IMR-90 (cell line): ENCODE measurements around the gene ADAMTS17. TPM values are rescaled to one million over a fixed set of nuclear protein-coding genes. Genes with fewer than 3 reads are reported as not detected.

ENCODE experiments used
- ATAC-seq: fragments of 200-7000 bp; cut with Tn5 transposase; 2 replicates; pipeline ENCODE4 v1.9.1; 2020; ENCODE audit warnings: low read depth, mild to moderate bottlenecking, moderate library complexity
- BruUV-seq: library from RNA; stranded (reverse); fragments of 400-500 nt; replicated peaks from 2 replicates; lab custom pipeline; 2021; lab: Mats Ljungman, UMichigan
- CTCF ChIA-PET: fragments of 300-600 bp; formaldehyde crosslinking; extraction: SDS; loops from one replicate; lab custom pipeline; 2021; ENCODE audit warnings: antibody characterized with exemption; lab: Yijun Ruan, JAX
- POLR2A ChIA-PET: fragments of 300-600 bp; sonication (Branson Sonifier 250); formaldehyde crosslinking; loops from one replicate; lab custom pipeline; 2022; ENCODE audit warnings: antibody characterized with exemption; ENCODE audit not compliant: unreplicated experiment; lab: Charles Lee
- DNase-seq: peaks from one replicate; pipeline ENCODE4 v3.0.0; 2013
- H2AFZ ChIP-seq: replicated peaks from 2 replicates; pipeline ENCODE3; 2013; ENCODE audit warnings: low read length, mild to moderate bottlenecking; ENCODE audit not compliant: poor library complexity
- H2AK5ac ChIP-seq: 2 replicates; pipeline ENCODE4 v1.6.1; 2013; ENCODE audit warnings: low read depth, low read length, inconsistent platforms
- H2AK9ac ChIP-seq: replicated peaks from 2 replicates; pipeline ENCODE3; 2013; ENCODE audit warnings: mild to moderate bottlenecking, low read depth, low read length, moderate library complexity; ENCODE audit not compliant: poor library complexity
- H2BK120ac ChIP-seq: 2 replicates; pipeline ENCODE4 v1.6.1; 2013; ENCODE audit warnings: low read depth, low read length, inconsistent platforms
- H2BK15ac ChIP-seq: 3 replicates; pipeline ENCODE4 v1.6.1; 2013; ENCODE audit warnings: low read depth, low read length, inconsistent platforms
- H2BK20ac ChIP-seq: 2 replicates; pipeline ENCODE4 v1.6.1; 2013; ENCODE audit warnings: low read depth, mild to moderate bottlenecking, inconsistent platforms, low read length, moderate library complexity
- H2BK5ac ChIP-seq: 2 replicates; pipeline ENCODE4 v1.6.1; 2013; ENCODE audit warnings: mild to moderate bottlenecking, low read depth, low read length, inconsistent platforms; ENCODE audit not compliant: poor library complexity, severe bottlenecking
- H3K14ac ChIP-seq: replicated peaks from 2 replicates; pipeline ENCODE4 v1.6.1; 2013; ENCODE audit warnings: low read depth, low read length, inconsistent platforms
- H3K18ac ChIP-seq: 2 replicates; pipeline ENCODE4 v1.6.1; 2013; ENCODE audit warnings: low read depth, low read length, control low read depth
- H3K23ac ChIP-seq: 2 replicates; pipeline ENCODE4 v1.6.1; 2013; ENCODE audit warnings: low read depth, low read length, inconsistent platforms
- H3K27ac ChIP-seq: 2 replicates; pipeline ENCODE4 v1.5.1; 2013; ENCODE audit warnings: mild to moderate bottlenecking, control low read depth, low read length; ENCODE audit not compliant: insufficient read depth
- H3K27me3 ChIP-seq: 2 replicates; pipeline ENCODE4 v1.6.1; 2013; ENCODE audit warnings: low read length; ENCODE audit not compliant: control insufficient read depth, insufficient read depth
- H3K36me3 ChIP-seq: 2 replicates; pipeline ENCODE4 v1.6.1; 2013; ENCODE audit warnings: low read length, mixed read lengths; ENCODE audit not compliant: control insufficient read depth, insufficient read depth
- H3K4ac ChIP-seq: 2 replicates; pipeline ENCODE4 v1.6.1; 2013; ENCODE audit warnings: low read depth, low read length, inconsistent platforms
- H3K4me1 ChIP-seq: 2 replicates; pipeline ENCODE4 v1.6.1; 2013; ENCODE audit warnings: low read length, mixed read lengths; ENCODE audit not compliant: control insufficient read depth, insufficient read depth
- H3K4me2 ChIP-seq: 2 replicates; pipeline ENCODE4 v1.6.1; 2013; ENCODE audit warnings: low read depth, mild to moderate bottlenecking, control low read depth, low read length, moderate library complexity
- H3K4me3 ChIP-seq: 2 replicates; pipeline ENCODE4 v1.5.1; 2013; ENCODE audit warnings: low read depth, mild to moderate bottlenecking, control low read depth, low read length, moderate library complexity; ENCODE audit not compliant: insufficient read depth
- H3K56ac ChIP-seq: 2 replicates; pipeline ENCODE4 v1.6.1; 2013; ENCODE audit warnings: low read length, inconsistent platforms; ENCODE audit not compliant: insufficient read depth; ENCODE audit errors: extremely low read depth
- H3K79me1 ChIP-seq, 2 experiments: 2 replicates each; pipeline ENCODE4 v1.6.1; 2013; ENCODE audit warnings: low read length in 2 of 2, inconsistent platforms in 1 of 2, low read depth in 1 of 2
- H3K9ac ChIP-seq: 2 replicates; pipeline ENCODE4 v1.6.1; 2013; ENCODE audit warnings: low read depth, low read length, control low read depth
- H3K9me1 ChIP-seq: 2 replicates; pipeline ENCODE4 v1.6.1; 2013; ENCODE audit warnings: low read length, inconsistent platforms; ENCODE audit not compliant: insufficient read depth
- H3K9me3 ChIP-seq: 2 replicates; pipeline ENCODE4 v1.6.1; 2013; ENCODE audit warnings: low read length; ENCODE audit not compliant: control insufficient read depth, insufficient read depth
- H4K20me1 ChIP-seq: 2 replicates; pipeline ENCODE4 v1.6.1; 2013; ENCODE audit warnings: low read length, inconsistent platforms; ENCODE audit not compliant: insufficient read depth
- H4K5ac ChIP-seq: 2 replicates; pipeline ENCODE4 v1.6.1; 2013; ENCODE audit warnings: mild to moderate bottlenecking, low read depth, low read length, control low read depth
- H4K8ac ChIP-seq, 2 experiments: 2 replicates each; pipeline ENCODE4 v1.6.1; 2013; ENCODE audit warnings: low read depth in 2 of 2, low read length in 2 of 2, control low read depth in 1 of 2, inconsistent platforms in 1 of 2
- H4K91ac ChIP-seq: 2 replicates; pipeline ENCODE4 v1.6.1; 2013; ENCODE audit warnings: low read depth, low read length, inconsistent platforms; ENCODE audit not compliant: insufficient read depth
- BHLHE40 ChIP-seq: fragments of 150-350 bp; IDR thresholded peaks from 2 replicates; pipeline ENCODE4 v1.6.1; 2016; ENCODE audit warnings: mild to moderate bottlenecking, low read depth, low read length
- CEBPB ChIP-seq: IDR thresholded peaks from 2 replicates; pipeline ENCODE4 v1.6.1; 2012; ENCODE audit warnings: low read depth, low read length, improper control_type of control experiment
- CHD1 ChIP-seq: IDR thresholded peaks from 2 replicates; pipeline ENCODE4 v1.6.1; 2012; ENCODE audit warnings: low read depth, low read length, improper control_type of control experiment
- CTCF ChIP-seq: conservative IDR thresholded peaks from 2 replicates; pipeline ENCODE4 v1.5.1; 2012; ENCODE audit warnings: mild to moderate bottlenecking, low read depth, low read length, improper control_type of control experiment
- ELK1 ChIP-seq: fragments of 150-350 bp; IDR thresholded peaks from 2 replicates; pipeline ENCODE4 v1.6.1; 2016; ENCODE audit warnings: low read depth, mild to moderate bottlenecking, low read length, moderate library complexity, borderline replicate concordance
- FOS ChIP-seq: fragments of 150-350 bp; IDR thresholded peaks from 2 replicates; pipeline ENCODE4 v1.6.1; 2016; ENCODE audit warnings: low read depth, low read length
- MAFK ChIP-seq: IDR thresholded peaks from 2 replicates; pipeline ENCODE4 v1.6.1; 2012; ENCODE audit warnings: low read depth, low read length, improper control_type of control experiment
- MAZ ChIP-seq: IDR thresholded peaks from 2 replicates; pipeline ENCODE4 v1.6.1; 2012; ENCODE audit warnings: low read depth, mild to moderate bottlenecking, low read length, improper control_type of control experiment, moderate library complexity, borderline replicate concordance
- MXI1 ChIP-seq: IDR thresholded peaks from 2 replicates; pipeline ENCODE4 v1.6.1; 2012; ENCODE audit warnings: low read depth, mild to moderate bottlenecking, low read length, moderate library complexity, borderline replicate concordance
- NFE2L2 ChIP-seq: fragments of 150-350 bp; IDR thresholded peaks from 2 replicates; pipeline ENCODE4 v1.6.1; 2016; ENCODE audit warnings: low read depth, mild to moderate bottlenecking, low read length
- POLR2A ChIP-seq: IDR thresholded peaks from 2 replicates; pipeline ENCODE4 v1.6.1; 2012; ENCODE audit warnings: mild to moderate bottlenecking, low read depth, low read length
- RAD21 ChIP-seq: IDR thresholded peaks from 2 replicates; pipeline ENCODE4 v1.6.1; 2012; ENCODE audit warnings: low read length, improper control_type of control experiment
- RCOR1 ChIP-seq: IDR thresholded peaks from 2 replicates; pipeline ENCODE4 v1.6.1; 2012; ENCODE audit warnings: mild to moderate bottlenecking, low read length, improper control_type of control experiment; ENCODE audit not compliant: insufficient replicate concordance
- RFX5 ChIP-seq: IDR thresholded peaks from 2 replicates; pipeline ENCODE4 v1.8.0; 2012; ENCODE audit warnings: low read depth, mild to moderate bottlenecking, low read length, moderate library complexity
- SMC3 ChIP-seq: fragments of 150-350 bp; IDR thresholded peaks from 2 replicates; pipeline ENCODE4 v1.6.1; 2016; ENCODE audit warnings: low read depth, mild to moderate bottlenecking, antibody characterized with exemption, low read length, moderate library complexity
- USF2 ChIP-seq: fragments of 150-350 bp; IDR thresholded peaks from 2 replicates; pipeline ENCODE4 v1.6.1; 2017; ENCODE audit warnings: mild to moderate bottlenecking, antibody characterized with exemption, low read length, low read depth
- WGBS, 2 experiments: methylation state at CpG; one replicate each; pipeline versions ENCODE4 v1.1.5 to v1.1.7; 2013; ENCODE audit warnings: missing lambda C conversion rate in 2 of 2; ENCODE audit not compliant: insufficient read length in 1 of 2; ENCODE audit errors: extremely low coverage in 2 of 2; 5-methylcytosine and 5-hydroxymethylcytosine counted together
- dilution Hi-C: fragments of 300-500 bp; cut with HindIII; formaldehyde crosslinking; loops from one replicate; pipeline ENCODE4 v1.14.3; 2018; ENCODE audit warnings: low sequenced_read_pairs; ENCODE audit not compliant: unreplicated experiment
- in situ Hi-C: fragments of 300-500 bp; cut with MboI; formaldehyde crosslinking; loops from 3 replicates; pipeline ENCODE4 v1.14.3; 2019; ENCODE audit warnings: low sequenced_read_pairs, inconsistent platforms, mixed read lengths
- intact Hi-C: fragments of 100-400 bp; cut with micrococcal nuclease; formaldehyde crosslinking; loops from 2 replicates; pipeline ENCODE4 v1.10.0; 2022
- polyA plus RNA-seq, 3 experiments: library from polyadenylated mRNA; depleted of rRNA; stranded (reverse); fragments of >200 nt; gene quantifications; 2 replicates each; pipeline ENCODE4 v1.2.3, GENCODE V29; 2012; ENCODE audit warnings: low replicate concordance in 1 of 3
- total RNA-seq: library from RNA; depleted of rRNA; stranded (reverse); fragments of >200 nt; gene quantifications from 2 replicates; pipeline ENCODE4 v1.2.3, GENCODE V29; 2012

ADAMTS17 gene
- total and polyA plus RNA-seq, 2 of the 4 experiments (the other 2 are of a cell fraction) = 0.03 TPM; not detected in 1

- no peak overlapping the region for H2BK5ac ChIP-seq
- H3K4me1 ChIP-seq = no peaks in the 10 kb centered on the region
- H4K91ac ChIP-seq = no peak overlapping the region
- no peak overlapping the region for H2BK15ac ChIP-seq
- H2AFZ ChIP-seq = no peak overlapping the region
- no peak overlapping the region for H3K27ac ChIP-seq
- H2BK120ac ChIP-seq = no peak overlapping the region
- H3K4me2 ChIP-seq = no peak overlapping the region
- POLR2A ChIA-PET = no interaction called here
- no peak overlapping the region for H3K23ac ChIP-seq
- BruUV-seq = no TSS peak
- H3K9me1 ChIP-seq = no peaks in the 10 kb centered on the region
- no peak overlapping the region for H3K9ac ChIP-seq
- H3K9me3 ChIP-seq = peaks cover 28% of the 10 kb centered on the region
- DNase-seq = no peak
- dilution Hi-C loops (no loop called here), intact Hi-C loops (no loop called here), in situ Hi-C loops (no loop called here)
- H2BK20ac ChIP-seq = no peak overlapping the region
- no peaks in the 10 kb centered on the region for H4K20me1 ChIP-seq
- no peak overlapping the region for H3K18ac ChIP-seq
- TF ChIP-seq MAZ = no peak
- no peak for TF ChIP-seq RFX5
- no peak for TF ChIP-seq BHLHE40
- TF ChIP-seq RCOR1 = no peak
- no peak for TF ChIP-seq CHD1
- no peak for TF ChIP-seq MXI1
- no peak for TF ChIP-seq CTCF
- TF ChIP-seq NFE2L2 = no peak
- TF ChIP-seq ELK1 = no peak
- no peak for TF ChIP-seq USF2
- no peak for TF ChIP-seq MAFK
- TF ChIP-seq CEBPB = no peak
- TF ChIP-seq SMC3 = no peak
- TF ChIP-seq FOS = no peak
- no peak for TF ChIP-seq POLR2A
- TF ChIP-seq RAD21 = no peak
- no peak overlapping the region for H3K14ac ChIP-seq
- ATAC-seq = no peak
- no CpG with 5 or more reads among the region's 7 CpGs for WGBS, 2 experiments
- H3K79me1 ChIP-seq = no peaks in the 10 kb centered on the region
- H3K27me3 ChIP-seq = no peaks in the 10 kb centered on the region
- CTCF ChIA-PET = no interaction called here
- H4K8ac ChIP-seq = no peak overlapping the region
- no peak overlapping the region for H3K56ac ChIP-seq
- H3K36me3 ChIP-seq = no peaks in the 10 kb centered on the region
- H4K5ac ChIP-seq = no peak overlapping the region
- no peak overlapping the region for H2AK5ac ChIP-seq
- no peak overlapping the region for H2AK9ac ChIP-seq
- H3K4ac ChIP-seq = no peak overlapping the region
- no peak overlapping the region for H3K4me3 ChIP-seq
Measured at GRCh38 chr15:99953886-99954285, 387.9 kb downstream of the ADAMTS17 start.
